GM21529 (cell line): ENCODE data around the gene NSUN5.
"Not testable (repeated sequence)": the region's sequence is repeated elsewhere in the genome, so short reads cannot be mapped to it uniquely, and the experiment has no call there.

Source experiments
- ATAC-seq: cut with Tn5 transposase; IDR thresholded peaks from one replicate; pipeline ENCODE4 v1.9.1; 2021; ENCODE audit not compliant: unreplicated experiment

NSUN5 gene

DNA sequence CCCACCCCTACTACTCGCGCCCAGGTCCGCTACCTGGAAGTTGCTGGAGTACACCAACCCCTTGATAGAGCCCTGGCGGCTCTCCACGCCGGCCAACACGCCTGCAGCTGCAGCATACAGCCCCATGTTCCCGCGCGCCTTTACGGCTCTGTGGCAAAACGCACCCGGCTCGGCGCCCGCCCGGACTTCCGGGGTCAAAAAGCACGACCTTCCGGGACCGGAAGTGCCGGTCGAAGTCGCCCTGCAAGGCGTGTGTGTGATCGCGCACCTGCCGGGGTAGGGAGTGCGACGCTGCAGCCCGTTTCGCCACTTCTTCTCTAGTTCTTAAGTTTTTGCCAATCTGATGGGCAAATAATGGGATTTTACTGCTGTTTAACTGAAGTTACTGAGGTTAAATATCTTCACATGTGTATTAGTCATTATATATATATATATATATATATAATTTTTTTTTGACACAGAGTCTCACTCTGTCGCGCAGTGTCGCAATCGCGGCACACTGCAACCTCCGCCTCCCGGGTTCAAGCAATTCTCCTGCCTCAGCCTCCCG, at the start of gene NSUN5:
Gene NSUN5, minus strand, starts transcription at position 162 of the 550 bp plus-strand sequence. Its CDS starts 36 bp downstream, at position 126.
- ATAC-seq, result peak; percentile 86

DNA sequence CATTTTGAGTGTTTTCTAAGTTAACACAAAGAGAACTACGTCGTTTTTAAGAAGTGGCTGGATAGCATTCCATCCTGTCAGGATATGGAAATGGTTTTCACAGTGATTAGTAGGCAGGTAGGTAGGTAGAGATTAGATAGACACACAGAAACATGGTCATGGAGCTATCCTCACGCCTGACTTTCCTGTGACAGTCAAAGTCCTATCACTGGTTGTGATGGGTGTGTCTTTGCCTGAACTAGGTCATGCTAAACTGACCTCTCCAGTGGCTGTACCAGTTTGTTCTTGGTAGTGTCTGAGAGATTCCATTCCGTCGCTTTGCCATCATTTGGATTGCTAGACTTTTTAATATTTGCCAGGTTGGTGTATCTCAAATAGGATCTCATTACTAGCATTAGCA, 47.5 kb upstream of the NSUN5 start:
- ATAC-seq, result no peak

DNA sequence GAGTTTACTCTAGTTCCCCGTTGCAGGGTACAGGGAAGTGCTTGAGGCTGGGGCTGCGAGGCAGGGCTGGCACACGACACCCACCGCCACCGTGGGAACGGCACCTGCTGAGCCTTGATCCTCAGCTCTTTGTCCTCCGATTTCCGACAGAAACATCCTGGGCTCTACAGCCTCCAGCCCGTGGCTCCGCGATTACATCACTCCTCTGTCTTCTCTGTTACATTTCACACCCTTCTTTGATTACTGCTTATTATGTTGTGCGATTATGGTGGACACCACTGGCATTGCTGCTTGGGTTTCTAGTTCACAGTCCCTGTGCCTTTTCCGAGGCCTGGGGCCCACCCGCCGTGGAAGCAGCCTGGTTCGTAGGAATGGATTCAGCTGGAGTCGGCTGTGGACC, 46.2 kb upstream of the NSUN5 start:
- ATAC-seq, result no peak

DNA sequence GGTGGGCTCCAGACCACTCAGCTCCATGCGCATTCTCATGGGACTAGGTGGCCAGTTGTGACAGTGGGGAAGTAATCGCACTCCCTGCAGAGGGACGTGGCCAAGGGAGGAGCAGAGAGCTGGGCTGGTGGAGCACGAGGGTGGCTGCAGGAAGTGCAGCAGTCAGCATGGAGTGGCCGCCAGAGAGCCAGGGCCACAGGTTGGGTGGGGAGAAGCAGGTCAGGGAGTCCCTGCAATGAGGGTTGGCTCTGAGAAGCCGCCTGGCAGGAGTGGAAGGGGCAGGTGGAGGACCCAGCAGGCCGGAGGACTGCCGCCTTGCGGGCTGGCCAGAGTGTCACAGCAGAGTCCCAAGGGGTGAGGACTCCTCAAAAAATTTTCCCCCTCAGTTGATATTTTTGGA, 45.6 kb upstream of the NSUN5 start:
- ATAC-seq, result no peak

DNA sequence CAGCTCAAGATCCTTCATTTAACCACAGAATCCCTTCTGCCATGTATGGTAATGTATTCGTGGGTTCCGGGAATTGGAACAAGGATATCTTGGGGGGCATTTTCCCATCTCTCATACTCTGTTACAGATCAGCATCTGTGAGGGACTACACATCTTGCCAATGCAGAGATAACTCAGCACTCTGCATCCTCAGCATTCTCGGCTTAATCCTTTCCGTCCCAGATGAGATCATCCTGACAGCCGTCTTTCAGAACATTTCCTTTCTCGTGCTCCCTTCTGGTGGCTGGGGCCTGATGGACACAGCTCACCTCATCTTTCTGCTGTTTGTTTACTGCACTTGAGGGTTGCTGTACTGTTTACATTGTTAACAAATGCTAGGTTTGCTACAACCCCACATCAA, 44.6 kb upstream of the NSUN5 start:
- ATAC-seq, result no peak

DNA sequence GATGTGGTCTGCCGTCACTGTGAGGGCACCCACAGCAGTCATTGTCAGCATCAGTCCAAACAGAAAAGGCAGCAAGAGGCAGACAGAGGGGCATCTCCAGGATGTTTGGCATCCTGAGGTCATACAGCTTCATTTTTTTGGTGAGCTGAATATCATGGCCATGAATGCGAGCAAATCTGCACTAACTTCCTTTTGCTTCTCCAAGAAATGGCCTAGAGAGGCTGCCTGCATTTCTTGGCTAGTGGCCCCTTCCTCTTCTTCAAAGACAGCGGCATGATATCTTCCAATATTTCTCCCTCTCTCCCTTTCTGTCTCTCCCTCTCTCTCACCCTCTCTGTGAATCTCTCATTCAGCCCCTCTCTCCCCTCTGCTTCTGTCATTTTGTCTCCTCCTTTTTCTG, 44.2 kb upstream of the NSUN5 start:
- ATAC-seq, result no peak

DNA sequence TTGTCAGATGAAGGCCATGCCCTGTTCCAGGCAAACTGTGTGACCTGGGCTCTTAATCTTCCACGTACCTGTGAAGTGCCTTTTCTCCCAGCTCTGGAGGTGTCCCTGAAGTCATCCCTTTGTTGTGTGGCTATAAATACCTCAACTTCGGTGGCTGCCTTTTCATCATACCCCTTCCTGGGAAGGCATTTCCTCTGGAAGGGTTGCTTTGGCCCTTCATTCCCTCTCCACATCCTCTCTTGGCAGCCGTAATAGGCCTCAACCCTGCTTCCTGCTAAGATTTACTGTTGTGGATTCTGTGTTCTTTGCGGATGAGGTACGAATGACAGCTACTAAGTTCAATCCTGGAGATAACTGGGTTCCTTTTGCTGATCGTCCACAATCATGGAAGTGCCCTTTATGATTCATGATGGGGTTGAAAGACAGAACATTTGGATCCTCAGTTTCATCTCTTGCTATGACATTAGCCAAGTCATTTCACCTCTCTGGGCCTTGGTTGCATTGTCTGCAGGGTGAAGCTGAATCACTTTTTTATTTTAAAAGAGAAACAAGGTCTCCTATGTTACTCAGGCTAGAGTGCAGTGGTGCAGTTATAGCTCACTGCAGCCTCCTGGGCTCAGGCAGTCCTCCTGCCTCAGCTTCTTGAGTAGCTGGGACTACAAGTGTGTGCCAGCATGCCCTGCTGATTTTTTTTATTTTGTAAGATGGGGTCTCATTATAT, 43.0 kb upstream of the NSUN5 start:
- ATAC-seq, result no peak

DNA sequence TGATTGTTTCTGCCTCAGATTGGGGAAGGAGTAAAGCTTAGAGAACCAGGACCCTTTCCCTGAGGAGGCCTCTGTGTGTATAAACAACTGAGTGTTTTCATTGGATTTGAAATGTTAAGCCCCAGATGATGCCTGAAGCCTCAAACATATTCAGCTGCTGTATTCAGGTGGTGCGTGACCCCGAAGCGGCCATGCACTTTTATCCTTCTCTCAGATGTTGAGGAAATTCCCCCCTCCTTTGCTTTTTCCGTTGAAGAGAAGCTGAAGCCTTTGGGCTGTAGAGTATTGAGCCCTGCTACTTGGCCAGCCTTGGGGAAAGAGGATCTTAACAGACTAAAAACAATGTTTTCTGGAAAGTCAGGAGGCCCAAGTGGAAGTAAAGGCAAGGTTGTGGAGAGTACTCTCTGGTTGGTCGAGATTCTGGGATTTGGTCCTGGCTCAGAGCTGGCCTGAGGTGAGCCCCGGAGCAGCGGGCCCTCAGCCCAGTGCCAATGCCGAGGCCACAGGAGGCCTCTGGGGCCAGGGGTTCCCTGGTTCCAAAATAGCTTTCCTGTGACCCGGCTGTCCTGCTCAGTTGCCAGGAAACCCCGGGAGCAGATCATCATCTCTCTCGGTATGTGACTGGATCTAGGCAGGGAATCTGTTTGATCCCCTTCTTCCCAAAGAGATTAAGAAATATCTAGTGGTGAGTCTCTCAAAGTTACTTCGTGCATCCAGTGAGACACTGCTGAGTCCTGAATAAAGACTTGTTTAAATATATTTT, 41.9 kb upstream of the NSUN5 start:
- no peak for ATAC-seq

DNA sequence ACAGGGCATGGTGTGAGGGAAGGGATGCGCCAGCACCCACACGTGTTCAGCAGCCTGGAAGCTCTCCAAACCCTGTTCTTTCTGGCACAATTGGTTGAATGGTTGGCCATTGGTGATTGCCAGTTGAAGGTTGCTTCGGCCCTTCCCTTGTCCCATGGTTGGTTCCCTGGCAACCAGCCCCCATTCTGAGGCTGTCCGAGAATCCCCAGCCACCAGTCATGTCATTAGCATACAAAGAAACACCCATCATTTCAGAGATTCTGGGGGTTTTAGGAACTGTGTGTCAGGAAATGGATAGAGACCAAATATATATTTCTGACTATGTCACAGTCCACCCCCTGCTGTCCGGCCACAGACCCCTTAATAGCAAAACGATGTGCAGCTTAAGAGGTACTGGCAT, 41.1 kb upstream of the NSUN5 start:
- ATAC-seq, result no peak

DNA sequence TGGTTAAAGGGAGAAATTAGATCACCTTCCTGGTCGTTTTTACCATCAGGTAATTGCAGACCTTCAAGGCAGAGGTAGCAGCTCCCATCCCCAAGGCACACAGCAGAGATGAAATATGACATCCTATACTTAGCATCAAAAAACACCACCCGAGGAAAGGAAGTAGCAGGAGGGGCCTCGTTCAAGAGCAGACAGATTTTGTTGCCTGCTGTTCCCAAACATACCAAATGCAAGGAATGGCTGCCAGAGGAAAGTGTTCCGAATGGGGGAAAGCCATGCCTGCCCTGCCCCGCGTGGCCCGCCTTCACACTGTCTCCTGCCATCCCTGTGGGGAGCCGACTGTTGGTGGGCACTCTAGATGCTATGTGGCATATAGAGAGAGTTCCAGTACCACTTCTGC, 37.3 kb upstream of the NSUN5 start:
- ATAC-seq, result no peak

DNA sequence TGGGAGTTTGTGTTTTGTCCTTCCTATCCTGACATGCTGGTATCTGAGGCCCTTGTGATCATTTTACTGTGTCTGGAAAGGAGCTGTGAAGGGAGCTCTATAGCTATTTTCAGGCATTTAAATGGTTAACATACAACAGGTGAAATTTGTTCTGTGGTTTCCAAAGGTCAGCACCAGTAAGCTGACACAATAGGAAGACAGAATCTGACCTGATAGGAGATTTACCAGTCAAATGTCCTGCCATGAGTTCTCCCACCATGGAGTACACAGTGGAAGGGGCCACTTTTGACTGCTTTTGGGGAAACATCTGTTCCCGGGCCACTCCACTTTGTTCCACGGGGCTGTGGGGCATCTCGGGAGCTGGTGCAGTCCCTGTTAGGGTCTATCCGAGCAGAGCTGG, 36.9 kb upstream of the NSUN5 start:
- no peak for ATAC-seq

DNA sequence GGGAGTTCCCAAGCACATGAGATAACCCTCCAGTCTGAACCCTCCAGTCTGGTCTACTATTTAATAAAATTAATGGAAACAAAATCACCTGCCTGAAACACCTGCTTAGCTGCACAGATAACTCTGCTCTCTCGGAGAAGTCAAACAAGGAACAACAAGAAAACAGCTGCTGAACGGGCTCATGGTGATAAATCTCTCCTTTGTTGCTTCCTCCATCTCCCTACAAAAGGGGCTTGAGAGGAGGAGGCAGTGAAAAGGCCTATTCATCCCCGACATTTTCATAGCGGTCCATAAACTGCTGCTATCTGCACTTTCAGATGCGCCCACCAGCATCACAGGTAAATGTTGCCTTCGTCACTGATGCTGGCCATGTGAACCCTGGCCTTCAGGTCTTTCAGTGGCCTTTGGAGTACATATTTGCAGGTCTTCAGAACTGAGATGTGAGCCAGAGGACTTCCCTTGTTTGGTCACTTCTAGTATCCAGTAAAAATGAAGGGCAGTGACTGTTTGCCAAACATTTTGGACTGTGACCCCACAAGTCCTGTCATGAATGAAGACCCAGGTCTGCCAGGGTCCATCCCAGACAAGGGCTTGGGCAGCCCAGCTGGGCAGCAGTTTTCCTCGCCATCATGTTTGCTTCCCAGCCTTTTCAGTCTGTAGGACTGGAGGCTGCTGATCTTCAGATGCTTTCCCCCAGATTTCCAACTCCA, 35.2 kb upstream of the NSUN5 start:
- ATAC-seq, result no peak

DNA sequence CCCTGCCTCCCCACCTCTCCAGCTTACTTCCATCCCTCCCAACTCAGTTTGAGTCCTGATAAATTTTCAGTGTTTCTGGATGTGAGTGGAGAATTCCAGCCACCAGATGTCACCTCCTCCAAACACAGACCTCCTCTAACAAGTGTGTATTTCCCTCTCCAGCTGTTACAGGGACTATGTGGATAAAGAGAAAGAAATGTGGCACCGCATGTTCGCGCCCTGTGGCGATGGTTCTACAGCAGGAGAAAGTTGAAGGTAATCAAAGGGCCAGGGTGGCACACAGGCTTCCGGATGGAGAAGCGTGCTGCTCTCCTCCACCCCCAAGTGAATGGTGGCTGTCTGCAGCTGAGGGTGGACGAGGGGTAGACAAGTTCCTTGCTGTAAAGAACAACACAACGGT, 34.0 kb upstream of the NSUN5 start:
- no peak for ATAC-seq

DNA sequence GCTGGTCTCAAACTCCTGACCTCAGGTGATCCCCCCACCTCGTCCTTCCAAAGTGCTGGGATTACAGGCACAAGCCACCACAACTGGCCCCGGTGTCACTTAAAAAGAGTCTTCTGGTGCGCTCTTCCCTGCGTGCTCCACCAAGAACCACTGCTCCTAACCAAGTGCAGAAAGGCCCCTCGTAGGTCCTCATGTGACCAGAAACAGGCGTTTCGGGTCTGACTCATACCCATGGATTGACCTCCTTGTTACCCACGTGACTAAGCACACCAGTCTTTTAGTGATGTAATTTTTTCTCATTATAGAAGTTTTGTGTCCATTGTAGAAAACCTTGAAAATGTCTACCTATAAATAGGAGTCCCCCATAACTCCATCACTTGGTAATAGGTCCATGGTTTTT, 33.3 kb upstream of the NSUN5 start:
- ATAC-seq, result no peak

DNA sequence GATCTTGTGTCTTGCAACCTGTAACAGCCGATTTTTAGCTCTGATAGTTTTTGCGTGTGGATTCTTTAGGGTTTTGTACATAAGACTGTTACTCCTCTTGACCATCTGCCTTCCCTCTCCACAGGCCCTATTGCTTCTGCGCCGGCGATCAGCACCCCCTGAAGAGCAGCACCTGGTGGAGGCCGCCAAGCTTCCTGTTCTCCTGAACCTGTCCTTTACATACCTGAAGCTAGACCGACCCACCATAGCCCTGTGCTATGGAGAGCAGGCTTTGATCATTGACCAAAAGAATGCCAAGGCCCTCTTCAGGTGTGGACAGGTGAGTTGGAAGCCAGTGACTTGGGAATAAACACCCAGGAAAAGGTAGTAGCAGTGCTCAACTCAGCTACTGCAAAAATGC, 31.9 kb upstream of the NSUN5 start:
- no peak for ATAC-seq

DNA sequence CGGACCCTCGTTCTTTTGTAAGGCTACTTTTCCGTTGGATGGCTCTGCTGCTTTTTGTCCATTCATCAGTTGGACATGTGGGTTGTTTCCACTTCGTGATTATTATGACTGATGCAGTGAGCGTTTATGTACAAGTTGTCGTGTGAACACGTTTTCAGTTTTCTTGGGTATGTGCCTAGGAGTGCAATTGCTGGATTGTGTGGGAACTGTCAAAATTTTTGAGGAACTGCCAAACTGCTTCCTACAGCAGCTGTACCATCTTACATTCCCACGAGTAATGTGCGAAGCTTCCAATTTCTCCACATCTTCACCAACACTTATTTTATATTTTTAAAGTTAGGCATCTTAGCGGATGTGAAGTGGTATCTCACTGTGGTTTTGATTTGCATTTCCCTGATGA, 29.7 kb upstream of the NSUN5 start:
- no peak for ATAC-seq

DNA sequence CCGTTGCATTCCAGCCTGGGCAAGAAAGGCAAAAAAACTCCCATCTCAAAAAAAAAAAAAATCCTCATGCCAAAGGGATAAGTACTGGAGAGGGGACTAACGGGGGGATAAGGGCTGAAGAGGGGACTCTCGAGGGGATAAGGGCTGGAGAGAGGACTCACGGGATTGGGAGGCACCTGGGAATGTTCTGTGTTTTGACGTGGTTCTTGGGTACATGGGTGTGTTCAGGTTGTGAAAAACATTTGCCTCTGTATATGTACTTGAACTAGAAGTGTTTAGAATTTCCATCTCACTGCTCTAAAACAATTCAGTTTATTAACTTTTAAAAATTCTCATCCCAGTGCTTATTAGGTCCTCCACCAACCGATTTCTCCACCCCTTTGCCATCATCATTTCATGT, 23.8 kb upstream of the NSUN5 start:
- ATAC-seq, result no peak

DNA sequence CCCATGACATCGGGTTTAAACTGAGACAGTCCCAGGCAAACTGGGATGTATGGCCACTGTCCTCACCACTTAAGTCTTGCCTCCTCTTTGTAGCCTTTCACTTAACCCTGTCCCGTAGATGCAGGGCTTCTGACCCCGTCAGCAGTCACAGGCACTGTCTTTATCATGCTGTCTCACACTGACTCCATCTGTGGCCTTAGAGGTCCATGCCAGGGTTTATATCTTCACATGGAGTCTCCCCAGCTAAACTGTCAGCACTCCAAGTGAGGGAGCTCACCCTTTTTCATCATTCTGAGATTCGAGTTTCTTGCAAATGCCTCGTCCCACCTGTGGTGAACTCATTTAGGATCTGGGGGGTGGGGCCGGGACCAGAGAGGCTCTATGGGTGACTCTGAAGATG, 22.1 kb upstream of the NSUN5 start:
- no peak for ATAC-seq

DNA sequence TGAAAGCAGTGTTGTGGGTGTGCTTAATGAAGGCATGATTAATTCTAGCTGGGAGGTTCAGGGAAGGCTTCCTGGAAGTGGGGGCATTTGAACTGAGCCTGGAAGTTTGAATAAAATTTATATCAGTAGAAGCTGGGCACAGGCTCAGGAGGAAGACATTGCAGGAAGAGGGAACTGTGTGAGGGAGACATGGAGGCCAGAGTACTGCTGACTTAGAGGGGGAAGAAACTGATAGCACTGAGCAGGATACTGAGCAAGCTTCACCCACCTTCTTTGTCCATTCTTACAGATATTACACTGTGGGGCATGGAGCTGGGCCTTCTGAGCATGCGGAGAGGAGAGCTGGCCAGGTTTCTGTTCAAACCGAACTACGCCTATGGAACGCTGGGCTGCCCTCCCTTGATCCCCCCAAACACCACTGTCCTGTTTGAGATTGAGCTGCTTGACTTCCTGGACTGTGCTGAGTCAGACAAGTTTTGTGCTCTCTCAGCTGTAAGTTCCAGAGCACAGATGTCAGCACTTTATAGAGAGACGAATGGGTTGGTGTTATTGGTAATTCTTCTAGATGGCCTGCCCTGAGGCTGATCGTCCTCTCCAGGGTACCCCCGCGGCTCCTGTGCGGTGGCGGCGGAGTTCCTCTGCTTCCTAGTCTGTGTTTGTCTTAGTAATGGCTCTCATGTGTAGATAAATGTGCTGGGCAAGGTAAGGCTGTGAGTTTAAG, 21.4 kb upstream of the NSUN5 start:
- ATAC-seq, result no peak

DNA sequence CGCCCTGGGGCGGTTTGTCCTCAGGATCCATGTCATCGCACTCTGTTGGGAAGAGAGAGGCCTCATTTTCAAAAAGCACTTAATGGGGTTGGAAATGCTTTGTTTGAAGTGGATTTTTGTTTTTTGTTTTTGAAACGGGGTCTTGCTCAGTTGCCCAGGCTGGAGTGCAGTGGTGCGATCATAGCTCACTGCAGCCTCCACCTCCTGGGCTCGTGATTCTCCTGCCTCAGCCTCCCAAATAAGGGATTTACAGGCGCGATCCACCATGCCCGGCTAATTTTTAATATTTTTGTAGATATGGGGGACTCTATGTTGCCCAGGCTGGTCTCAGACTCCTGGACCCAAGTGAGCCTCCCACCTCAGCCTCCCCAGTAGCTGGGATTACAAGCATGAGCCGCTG, 20.1 kb upstream of the NSUN5 start:
- ATAC-seq, result no peak

DNA sequence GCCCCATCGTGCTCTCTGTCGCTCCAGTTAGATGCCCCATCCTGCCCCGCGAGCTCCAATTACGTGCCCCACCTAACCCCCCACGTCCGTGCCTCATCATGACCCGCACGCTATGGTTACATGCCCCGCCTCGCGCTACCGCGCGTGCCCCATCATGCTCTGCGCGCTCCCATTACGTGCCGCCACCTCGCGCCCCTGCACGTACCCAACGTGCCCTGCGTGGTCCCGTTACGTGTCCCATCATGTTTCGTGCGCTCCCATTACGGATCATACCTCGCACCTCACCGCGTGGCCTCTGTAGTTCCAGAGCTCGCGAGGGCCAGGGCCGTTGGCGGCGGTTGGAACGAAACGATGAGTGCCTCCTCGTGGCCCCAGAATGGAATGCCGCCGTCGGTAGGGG, 19.3 kb upstream of the NSUN5 start, which contains the start of the genes FKBP6 and TRIM50:
Gene FKBP6, plus strand, starts transcription at position 240 of the 400 bp plus-strand sequence. CDS start 268 bp downstream, outside the sequence.
Gene TRIM50, minus strand, starts transcription at position 161 of the 400 bp plus-strand sequence. CDS start 3,295 bp downstream, outside the sequence.
- ATAC-seq, result not testable (repeated sequence)
